ENCODE results near the gene OTUB2.

Gene OTUB2

DNA sequence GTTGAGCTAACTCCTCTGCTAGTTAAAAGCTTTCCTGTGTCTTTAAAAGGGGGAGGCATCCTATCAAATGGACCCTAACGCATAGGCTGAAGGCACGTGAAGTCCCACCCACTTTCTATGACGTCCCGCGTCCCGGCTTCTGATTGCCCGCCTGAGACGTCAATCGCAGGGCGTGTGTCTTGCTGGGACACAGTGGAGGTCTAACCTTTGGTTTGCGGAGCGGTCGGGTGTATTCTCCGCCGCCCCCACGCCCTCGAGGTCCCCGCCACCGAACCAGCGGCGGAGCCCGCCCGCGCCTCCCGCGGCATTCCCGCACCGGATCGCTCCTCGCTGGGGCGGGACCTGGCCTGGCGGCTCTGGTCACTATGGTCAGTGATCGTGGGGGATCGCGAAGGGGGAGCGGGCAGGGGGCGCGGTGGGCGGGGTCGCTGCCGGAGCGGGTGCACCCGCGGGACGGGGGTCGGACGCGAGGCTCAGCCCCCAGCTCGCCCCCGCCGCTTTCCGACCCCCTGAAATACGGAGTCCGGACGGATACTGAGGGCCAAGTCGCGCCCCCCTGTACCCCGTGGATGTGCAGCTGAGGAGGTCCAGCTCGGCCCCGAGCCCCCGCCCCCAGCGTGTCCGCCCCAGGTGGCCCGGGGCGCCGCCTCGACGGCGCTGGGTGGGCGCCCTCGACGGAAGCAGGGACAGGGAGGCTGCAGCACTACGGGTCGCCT is at the start of gene OTUB2:
OTUB2 (plus strand) TSS at position 168 of the 716 bp plus-strand sequence; CDS start at position 366, 198 bp downstream.
- peak within 1 kb of the TSS; percentile 82 for H3K4me2 ChIP-seq (ENCODE audit: low read length)
- peak within 1 kb of the TSS; percentile 68 for H2AFZ ChIP-seq
- peaks cover 3% of the 10 kb centered on the region for H3K4me1 ChIP-seq
- H3K4me3 ChIP-seq (ENCODE audit: low read depth, low read length): peak within 1 kb of the TSS; percentile 59
- H3K9me3 ChIP-seq (ENCODE audit: control insufficient read depth, low read length): no peaks in the 10 kb centered on the region
- no peak within 1 kb of the TSS for H3K9ac ChIP-seq
- H3K36me3 ChIP-seq (ENCODE audit: control insufficient read depth, insufficient read depth, low read length): no peaks in the 10 kb centered on the region
- no peaks in the 10 kb centered on the region for H3K79me2 ChIP-seq
- no peaks in the 10 kb centered on the region for H3K27me3 ChIP-seq (ENCODE audit: control insufficient read depth, insufficient read depth, low read length)
- TF ChIP-seq, protein P1, sequence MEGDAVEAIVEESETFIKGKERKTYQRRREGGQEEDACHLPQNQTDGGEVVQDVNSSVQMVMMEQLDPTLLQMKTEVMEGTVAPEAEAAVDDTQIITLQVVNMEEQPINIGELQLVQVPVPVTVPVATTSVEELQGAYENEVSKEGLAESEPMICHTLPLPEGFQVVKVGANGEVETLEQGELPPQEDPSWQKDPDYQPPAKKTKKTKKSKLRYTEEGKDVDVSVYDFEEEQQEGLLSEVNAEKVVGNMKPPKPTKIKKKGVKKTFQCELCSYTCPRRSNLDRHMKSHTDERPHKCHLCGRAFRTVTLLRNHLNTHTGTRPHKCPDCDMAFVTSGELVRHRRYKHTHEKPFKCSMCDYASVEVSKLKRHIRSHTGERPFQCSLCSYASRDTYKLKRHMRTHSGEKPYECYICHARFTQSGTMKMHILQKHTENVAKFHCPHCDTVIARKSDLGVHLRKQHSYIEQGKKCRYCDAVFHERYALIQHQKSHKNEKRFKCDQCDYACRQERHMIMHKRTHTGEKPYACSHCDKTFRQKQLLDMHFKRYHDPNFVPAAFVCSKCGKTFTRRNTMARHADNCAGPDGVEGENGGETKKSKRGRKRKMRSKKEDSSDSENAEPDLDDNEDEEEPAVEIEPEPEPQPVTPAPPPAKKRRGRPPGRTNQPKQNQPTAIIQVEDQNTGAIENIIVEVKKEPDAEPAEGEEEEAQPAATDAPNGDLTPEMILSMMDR (IDR thresholded peaks at IDR 0.05): no peak
- H3K27ac ChIP-seq: no peak within 1 kb of the TSS

GRCh38 chr14:93976477-93977057 is 49.6 kb upstream of the OTUB2 start, which contains the start of gene ASB2:
ASB2 (minus strand) TSS chr14:93976570; CDS start chr14:93964539, 12,031 bp downstream.
- Histone ChIP-seq H3K4me2 (ENCODE audit: low read length) (no peak within 1 kb of the TSS), H3K27ac (no peak within 1 kb of the TSS), H3K4me1 (no peaks in the 10 kb centered on the region), H3K9me3 (ENCODE audit: control insufficient read depth, low read length) (no peaks in the 10 kb centered on the region), H3K9ac (no peak within 1 kb of the TSS), H2AFZ (no peak within 1 kb of the TSS), H3K79me2 (no peaks in the 10 kb centered on the region), H3K27me3 (ENCODE audit: control insufficient read depth, insufficient read depth, low read length) (no peaks in the 10 kb centered on the region), H3K36me3 (ENCODE audit: control insufficient read depth, insufficient read depth, low read length) (no peaks in the 10 kb centered on the region), H3K4me3 (ENCODE audit: low read depth, low read length) (no peak within 1 kb of the TSS)
- TF ChIP-seq, protein P1 (IDR thresholded peaks at IDR 0.05): no peak

DNA sequence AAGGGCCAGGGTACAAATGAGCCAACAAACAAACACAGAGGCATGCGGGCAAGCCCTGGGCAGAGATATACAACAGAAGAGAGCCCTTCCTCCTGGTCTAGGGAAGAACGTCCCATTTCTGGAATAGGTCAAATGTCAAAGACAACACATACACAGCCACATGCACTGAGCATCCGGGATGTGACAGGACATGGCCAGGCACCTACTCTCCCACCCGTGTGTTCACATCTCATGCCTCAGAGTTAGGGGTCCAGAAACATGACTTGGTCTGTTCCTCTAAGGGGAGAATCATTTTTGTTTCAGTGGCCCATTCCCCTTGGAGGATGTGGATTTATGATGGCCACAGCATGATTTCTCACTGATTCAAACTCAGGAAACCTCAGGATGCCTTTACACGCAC is 49.0 kb upstream of the OTUB2 start:
- H3K27ac ChIP-seq: no peak overlapping the region
- H3K4me3 ChIP-seq (ENCODE audit: low read depth, low read length): no peak overlapping the region
- H3K4me2 ChIP-seq (ENCODE audit: low read length): no peak overlapping the region

DNA sequence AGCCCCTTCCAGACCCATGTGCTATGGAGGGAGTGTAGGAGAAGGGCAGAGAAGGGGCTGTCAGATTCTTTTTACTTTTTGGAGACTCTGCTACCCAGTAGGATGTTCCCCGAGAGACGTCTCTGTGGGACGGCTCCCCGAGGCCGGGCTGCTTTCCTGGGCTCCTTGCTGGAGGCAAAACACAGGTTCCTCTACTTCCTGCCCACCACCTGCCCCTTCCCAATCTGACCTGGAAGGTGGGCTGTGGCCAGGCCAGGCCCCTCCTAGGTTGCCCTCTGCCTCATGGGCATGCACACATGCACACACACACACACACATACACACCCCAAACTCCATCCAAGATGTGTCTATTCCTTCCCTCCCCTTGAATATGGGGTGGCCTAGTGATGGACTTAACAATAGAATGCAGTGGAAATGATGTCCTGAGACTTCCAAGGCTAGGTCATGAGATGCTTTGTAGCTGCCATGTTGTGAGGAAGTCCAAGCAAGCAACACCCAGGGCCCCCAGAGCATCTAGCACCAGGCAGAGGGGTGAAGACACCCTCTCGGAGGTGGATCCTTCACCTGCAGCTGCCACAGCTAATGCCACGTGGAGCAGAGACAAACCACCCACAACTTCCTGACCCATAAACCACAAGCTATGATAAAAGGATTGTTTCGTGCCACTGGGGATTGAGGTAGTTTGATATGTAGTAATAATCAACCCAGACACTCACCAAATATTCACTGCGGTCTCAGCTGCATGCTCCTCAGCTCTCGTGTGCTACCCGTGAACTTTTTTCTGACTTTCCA is 48.2 kb upstream of the OTUB2 start:
- Histone ChIP-seq H3K4me2 (ENCODE audit: low read length) (no peak overlapping the region), H3K27me3 (ENCODE audit: control insufficient read depth, insufficient read depth, low read length) (no peaks in the 10 kb centered on the region), H3K9ac (no peak overlapping the region), H3K4me3 (ENCODE audit: low read depth, low read length) (no peak overlapping the region), H3K79me2 (no peaks in the 10 kb centered on the region), H3K27ac (no peak overlapping the region), H3K4me1 (no peaks in the 10 kb centered on the region), H3K36me3 (ENCODE audit: control insufficient read depth, insufficient read depth, low read length) (no peaks in the 10 kb centered on the region), H2AFZ (no peak overlapping the region), H3K9me3 (ENCODE audit: control insufficient read depth, low read length) (no peaks in the 10 kb centered on the region)
- TF ChIP-seq, protein P1 (IDR thresholded peaks at IDR 0.05): no peak

More for the DNA sequence above, 49.0 kb upstream of the OTUB2 start:
- TF ChIP-seq, protein P1 (IDR thresholded peaks at IDR 0.05): no peak
- H3K36me3 ChIP-seq (ENCODE audit: control insufficient read depth, insufficient read depth, low read length): no peaks in the 10 kb centered on the region
- H3K27me3 ChIP-seq (ENCODE audit: control insufficient read depth, insufficient read depth, low read length): no peaks in the 10 kb centered on the region
- no peaks in the 10 kb centered on the region for H3K79me2 ChIP-seq
- H2AFZ ChIP-seq: no peak overlapping the region
- H3K4me1 ChIP-seq: no peaks in the 10 kb centered on the region
- H3K9ac ChIP-seq: no peak overlapping the region
- no peaks in the 10 kb centered on the region for H3K9me3 ChIP-seq (ENCODE audit: control insufficient read depth, low read length)

Data from parathyroid adenoma (tissue), 2 donors.